Esophagus muscularis mucosa (tissue), 4 donors: ENCODE data around the gene PPP1R3D. TPM values are rescaled to one million over a fixed set of nuclear protein-coding genes. Genes with fewer than 3 reads are reported as not detected.
A peak's percentile ranks its signal among the peaks of the same experiment; 100 is the strongest.

Experiments used
- DNase-seq: peaks from one replicate; pipeline ENCODE4 v3.0.0-alpha.2; 2017; ENCODE audit errors: extremely low spot score
- H3K27ac ChIP-seq, 4 donors: fragments of 200-600 bp; sonication (generic); replicated peaks in 1 of 4; 1 replicate in 3 of 4; 2 replicates in 1 of 4; pipeline ENCODE4 v1.5.1; 2016 to 2019; ENCODE audit warnings: mild to moderate bottlenecking in 1 of 4
- H3K27me3 ChIP-seq, 4 donors: fragments of 200-600 bp; sonication (generic); one replicate each; pipeline versions ENCODE4 v1.5.1 to v1.6.0; 2016 to 2019
- H3K36me3 ChIP-seq, 4 donors: fragments of 200-600 bp; sonication (generic); one replicate each; pipeline ENCODE4 v1.5.1; 2016 to 2019
- H3K4me1 ChIP-seq, 4 donors: fragments of 200-600 bp; sonication (generic); one replicate each; pipeline ENCODE4 v1.5.1; 2016 to 2019
- H3K4me3 ChIP-seq, 4 donors: fragments of 200-600 bp; sonication (generic); 1 replicate in 2 of 4; 2 replicates in 2 of 4; pipeline ENCODE4 v1.5.1; 2016 to 2019; ENCODE audit warnings: mild to moderate bottlenecking in 4 of 4, moderate library complexity in 1 of 4
- H3K9me3 ChIP-seq, 4 donors: fragments of 200-600 bp; sonication (generic); 1 replicate in 3 of 4; 2 replicates in 1 of 4; pipeline ENCODE4 v1.5.1; 2016 to 2019
- EP300 ChIP-seq: sonication (generic); formaldehyde crosslinking; IDR thresholded peaks from one replicate; pipeline ENCODE4 v1.6.1; 2017; ENCODE audit warnings: antibody characterized with exemption
- POLR2A ChIP-seq: fragments of 450-650 bp; IDR thresholded peaks from one replicate; pipeline ENCODE4 v1.6.1; 2017; ENCODE audit warnings: antibody characterized with exemption, moderate library complexity, mild to moderate bottlenecking, low read depth
- POLR2AphosphoS5 ChIP-seq, 2 donors: sonication (generic); formaldehyde crosslinking; IDR thresholded peaks; one replicate each; pipeline ENCODE4 v1.6.1; 2017; ENCODE audit warnings: antibody characterized with exemption in 2 of 2
- WGBS: methylation state at CpG from one replicate; pipeline ENCODE4 v1.1.5; 2018; 5-methylcytosine and 5-hydroxymethylcytosine counted together
- intact Hi-C: fragments of 100-400 bp; cut with DNase I; formaldehyde crosslinking; loops from one replicate; pipeline ENCODE4 v1.15.1; 2023
- total RNA-seq, 4 donors: library from RNA; depleted of rRNA; stranded (reverse); fragments of >200 nt; gene quantifications; one replicate each; pipeline versions ENCODE4 v1.1.0 to v1.2.1, GENCODE V29; 2016
- TF ChIP-seq, protein P1 (sequence below), 3 experiments: fragments of 200-600 bp in 2 of 3; fragments of 450-650 bp in 1 of 3; sonication (generic) in 2 of 3; IDR thresholded peaks; one replicate each; pipeline ENCODE4 v1.5.1; 2017 to 2019; ENCODE audit warnings: antibody characterized with exemption in 3 of 3, mild to moderate bottlenecking in 2 of 3, moderate library complexity in 1 of 3

The PPP1R3D gene
- total RNA-seq, 4 donors from 2014 or later = 7.9 to 18.1 (median 11.4) TPM

DNA sequence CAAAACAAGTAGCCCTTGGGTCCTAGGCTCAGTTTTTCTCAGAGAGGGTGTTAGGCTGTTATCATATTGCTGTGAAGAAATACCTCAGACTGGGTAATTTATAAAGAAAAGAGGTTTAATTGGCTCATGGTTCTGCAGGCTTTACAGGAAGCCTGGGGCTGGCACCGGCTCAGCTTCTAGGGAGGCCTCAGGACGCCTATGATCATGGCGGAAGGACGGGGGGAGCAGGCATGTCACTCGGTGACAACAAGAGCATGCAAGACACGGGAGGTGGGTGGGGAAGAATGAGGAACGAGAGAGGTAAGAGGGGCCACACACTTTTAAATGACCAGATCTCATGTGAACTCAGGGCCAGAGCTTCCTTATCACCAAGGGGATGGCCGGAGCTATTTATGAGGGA, 45.1 kb upstream of the PPP1R3D start:
- H3K9me3 ChIP-seq = no peaks in the 10 kb centered on the region
- DNase-seq = no peak
- no peak overlapping the region for H3K27ac ChIP-seq
- H3K4me1 ChIP-seq = no peaks in the 10 kb centered on the region
- H3K27me3 ChIP-seq = no peaks in the 10 kb centered on the region
- H3K4me3 ChIP-seq = no peak overlapping the region
- TF ChIP-seq EP300 (no peak), POLR2A (no peak), POLR2AphosphoS5 (IDR thresholded peaks at IDR 0.05) (no peak)
- TF ChIP-seq, protein P1, sequence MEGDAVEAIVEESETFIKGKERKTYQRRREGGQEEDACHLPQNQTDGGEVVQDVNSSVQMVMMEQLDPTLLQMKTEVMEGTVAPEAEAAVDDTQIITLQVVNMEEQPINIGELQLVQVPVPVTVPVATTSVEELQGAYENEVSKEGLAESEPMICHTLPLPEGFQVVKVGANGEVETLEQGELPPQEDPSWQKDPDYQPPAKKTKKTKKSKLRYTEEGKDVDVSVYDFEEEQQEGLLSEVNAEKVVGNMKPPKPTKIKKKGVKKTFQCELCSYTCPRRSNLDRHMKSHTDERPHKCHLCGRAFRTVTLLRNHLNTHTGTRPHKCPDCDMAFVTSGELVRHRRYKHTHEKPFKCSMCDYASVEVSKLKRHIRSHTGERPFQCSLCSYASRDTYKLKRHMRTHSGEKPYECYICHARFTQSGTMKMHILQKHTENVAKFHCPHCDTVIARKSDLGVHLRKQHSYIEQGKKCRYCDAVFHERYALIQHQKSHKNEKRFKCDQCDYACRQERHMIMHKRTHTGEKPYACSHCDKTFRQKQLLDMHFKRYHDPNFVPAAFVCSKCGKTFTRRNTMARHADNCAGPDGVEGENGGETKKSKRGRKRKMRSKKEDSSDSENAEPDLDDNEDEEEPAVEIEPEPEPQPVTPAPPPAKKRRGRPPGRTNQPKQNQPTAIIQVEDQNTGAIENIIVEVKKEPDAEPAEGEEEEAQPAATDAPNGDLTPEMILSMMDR (IDR thresholded peaks at IDR 0.05) = no peak
- WGBS = 89% methylated on average over 8 of the region's 8 CpGs
- H3K36me3 ChIP-seq = no peaks in the 10 kb centered on the region
- intact Hi-C loops = no loop called here

DNA sequence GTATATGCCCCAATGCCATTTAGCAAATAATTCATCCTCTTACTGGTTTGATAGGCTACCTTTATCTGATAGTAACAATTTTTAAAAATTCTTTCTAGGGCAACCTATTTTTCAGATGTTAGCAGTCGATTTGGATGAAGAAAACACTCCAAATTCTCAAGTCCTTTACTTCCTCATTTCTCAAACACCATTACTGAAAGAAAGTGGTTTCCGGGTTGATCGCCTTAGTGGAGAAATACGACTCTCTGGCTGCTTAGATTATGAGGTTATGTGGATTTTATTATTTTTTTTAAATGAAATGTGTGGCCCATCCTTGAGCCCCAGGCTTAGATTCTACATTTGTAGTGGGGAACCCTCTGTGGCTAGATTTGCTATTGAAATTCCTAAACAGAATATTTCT, 44.4 kb upstream of the PPP1R3D start:
- WGBS = 80% methylated on average over 4 of the region's 4 CpGs
- no peaks in the 10 kb centered on the region for H3K36me3 ChIP-seq
- intact Hi-C loops = no loop called here
- no peaks in the 10 kb centered on the region for H3K9me3 ChIP-seq
- H3K4me3 ChIP-seq = no peak overlapping the region
- H3K27ac ChIP-seq = no peak overlapping the region
- H3K27me3 ChIP-seq = no peaks in the 10 kb centered on the region
- no peak for DNase-seq
- H3K4me1 ChIP-seq = no peaks in the 10 kb centered on the region
- TF ChIP-seq POLR2AphosphoS5 (IDR thresholded peaks at IDR 0.05) = no peak
- TF ChIP-seq POLR2A = no peak
- TF ChIP-seq EP300 = no peak
- TF ChIP-seq, protein P1 (IDR thresholded peaks at IDR 0.05) = no peak

DNA sequence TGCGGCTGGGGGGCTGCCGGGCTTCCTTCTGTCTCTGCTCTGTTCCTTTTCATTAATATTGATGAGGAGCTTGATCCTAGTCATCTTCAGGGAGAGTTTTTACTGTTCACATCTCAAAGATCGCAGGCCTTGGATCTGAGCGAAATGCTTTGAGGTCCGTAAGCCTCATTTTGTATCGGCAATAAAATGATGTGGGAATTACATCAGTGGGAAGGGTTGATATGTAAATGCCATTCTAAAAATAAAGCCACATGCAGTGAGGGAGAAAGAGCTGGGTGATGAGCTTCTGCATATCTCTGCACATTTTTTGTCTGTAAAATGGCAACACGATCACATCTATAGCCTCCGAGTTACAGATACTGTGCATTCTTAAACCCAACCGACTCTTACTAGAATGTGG, 43.0 kb upstream of the PPP1R3D start:
- intact Hi-C loops = no loop called here
- no peak for DNase-seq
- no peak for TF ChIP-seq POLR2AphosphoS5 (IDR thresholded peaks at IDR 0.05)
- TF ChIP-seq EP300 = no peak
- no peak for TF ChIP-seq POLR2A
- TF ChIP-seq, protein P1 (IDR thresholded peaks at IDR 0.05) = no peak
- no peaks in the 10 kb centered on the region for H3K9me3 ChIP-seq
- no peaks in the 10 kb centered on the region for H3K36me3 ChIP-seq
- no peak overlapping the region for H3K4me3 ChIP-seq
- no peaks in the 10 kb centered on the region for H3K4me1 ChIP-seq
- H3K27ac ChIP-seq = no peak overlapping the region
- H3K27me3 ChIP-seq = no peaks in the 10 kb centered on the region
- 93% methylated on average over 9 of the region's 9 CpGs for WGBS

DNA sequence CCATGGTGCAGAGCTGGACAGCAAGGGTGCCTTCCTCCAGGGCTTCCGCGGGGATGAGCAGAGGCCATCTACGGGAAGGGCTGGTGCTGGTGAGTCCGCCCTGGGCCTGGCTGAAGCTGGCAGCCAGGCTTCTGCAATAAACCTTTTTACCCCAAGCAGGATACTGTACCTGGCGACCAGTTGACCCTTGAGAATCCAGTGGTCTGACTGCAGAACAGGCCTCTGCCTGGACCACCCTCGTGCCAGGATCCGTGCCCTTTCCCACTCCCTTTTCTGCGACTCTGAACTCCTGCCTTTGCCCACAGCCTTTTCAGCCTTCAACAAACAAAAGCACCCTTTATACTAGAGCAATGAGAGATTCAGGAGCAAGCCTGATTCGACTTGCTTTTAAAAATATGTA, 37.0 kb upstream of the PPP1R3D start:
- H3K4me1 ChIP-seq = peaks cover 0 to 12% (median 11%) of the 10 kb centered on the region in 4 donors
- 95% methylated on average over 9 of the region's 9 CpGs for WGBS
- H3K9me3 ChIP-seq = no peaks in the 10 kb centered on the region
- no peak for DNase-seq
- no peaks in the 10 kb centered on the region for H3K27me3 ChIP-seq
- TF ChIP-seq EP300 = no peak
- TF ChIP-seq POLR2AphosphoS5 (IDR thresholded peaks at IDR 0.05) = no peak
- no peak for TF ChIP-seq POLR2A
- TF ChIP-seq, protein P1 (IDR thresholded peaks at IDR 0.05) = no peak
- H3K36me3 ChIP-seq = no peaks in the 10 kb centered on the region
- intact Hi-C loops = no loop called here
- H3K4me3 ChIP-seq = no peak overlapping the region
- no peak overlapping the region for H3K27ac ChIP-seq

DNA sequence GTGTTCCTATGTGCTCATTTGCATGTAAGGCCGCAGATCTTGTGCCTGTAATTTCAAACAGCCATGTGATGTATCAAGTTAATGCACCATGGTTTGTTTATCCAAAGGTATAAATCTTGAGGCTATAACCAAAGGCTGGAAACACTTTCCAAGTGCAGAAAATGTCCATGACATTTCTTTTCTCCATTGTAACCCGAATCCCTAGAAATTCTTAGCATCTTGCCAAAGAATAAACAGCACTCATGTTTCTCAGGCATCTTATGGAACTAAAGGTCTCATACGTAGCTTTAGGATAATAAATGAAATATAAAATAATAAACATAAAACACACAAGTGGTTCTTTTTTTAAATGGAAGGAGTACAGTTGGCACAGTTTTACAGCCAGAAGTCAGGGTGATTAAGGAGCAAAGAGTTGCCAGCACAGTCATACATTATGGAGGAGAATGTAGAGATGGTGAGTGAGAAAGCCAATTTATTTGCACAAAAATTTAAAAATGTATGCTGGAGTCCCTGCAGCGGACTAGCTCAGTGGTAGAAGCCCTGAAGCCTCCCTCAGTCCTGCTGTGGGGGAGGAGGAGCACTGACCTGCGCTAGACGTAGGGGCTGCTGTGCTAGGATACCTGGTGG, 36.2 kb upstream of the PPP1R3D start:
- DNase-seq = peak; percentile 24
- TF ChIP-seq EP300 (no peak), POLR2AphosphoS5 (IDR thresholded peaks at IDR 0.05) (no peak), POLR2A (no peak)
- TF ChIP-seq, protein P1 (IDR thresholded peaks at IDR 0.05) = no peak
- intact Hi-C loops = no loop called here
- Histone ChIP-seq H3K4me3 (no peak overlapping the region), H3K36me3 (no peaks in the 10 kb centered on the region), H3K27me3 (no peaks in the 10 kb centered on the region), H3K27ac (no peak overlapping the region), H3K4me1 (peaks cover 0 to 12% (median 11%) of the 10 kb centered on the region in 4 donors), H3K9me3 (no peaks in the 10 kb centered on the region)
- WGBS = 48% methylated on average over 6 of the region's 6 CpGs
